RWPE2 (cell line): ENCODE measurements around the gene MRTFB.

Experiments used
- ATAC-seq: fragments of 200-7000 bp; cut with Tn5 transposase; 3 replicates; pipeline ENCODE4 v1.9.1; 2021; ENCODE audit warnings: low read depth
- DNase-seq: peaks from one replicate; pipeline ENCODE4 v3.0.0-alpha.2; 2020; ENCODE audit warnings: low spot score
- H3K27ac ChIP-seq: fragments of 450-650 bp; 2 replicates; pipeline ENCODE4 v1.5.1; 2017; ENCODE audit warnings: mild to moderate bottlenecking; ENCODE audit not compliant: poor library complexity, severe bottlenecking
- H3K27me3 ChIP-seq: fragments of 250-450 bp; sonication (Bioruptor Pico); 2 replicates; pipeline ENCODE4 v1.5.1; 2021; ENCODE audit warnings: mild to moderate bottlenecking, moderate library complexity; ENCODE audit not compliant: insufficient read depth, poor library complexity, severe bottlenecking
- H3K36me3 ChIP-seq: fragments of 250-450 bp; sonication (Bioruptor Pico); 2 replicates; pipeline ENCODE4 v1.5.1; 2020; ENCODE audit warnings: low read depth, mild to moderate bottlenecking, moderate library complexity
- H3K4me1 ChIP-seq: fragments of 250-450 bp; sonication (Bioruptor Pico); 2 replicates; pipeline ENCODE4 v1.5.1; 2021; ENCODE audit warnings: mild to moderate bottlenecking, moderate library complexity; ENCODE audit not compliant: insufficient read depth, poor library complexity, severe bottlenecking
- H3K4me3 ChIP-seq: fragments of 250-450 bp; sonication (Bioruptor Pico); 2 replicates; pipeline ENCODE4 v1.5.1; 2021; ENCODE audit warnings: mild to moderate bottlenecking, moderate library complexity; ENCODE audit not compliant: severe bottlenecking
- H3K9me3 ChIP-seq: fragments of 250-450 bp; sonication (Bioruptor Pico); 2 replicates; pipeline ENCODE4 v1.5.1; 2021; ENCODE audit warnings: mild to moderate bottlenecking, moderate library complexity; ENCODE audit not compliant: severe bottlenecking
- CTCF ChIP-seq: fragments of 450-650 bp; IDR thresholded peaks from one replicate; pipeline ENCODE4 v1.5.1; 2017; ENCODE audit warnings: mild to moderate bottlenecking, moderate library complexity; ENCODE audit not compliant: poor library complexity, severe bottlenecking

MRTFB gene

GRCh38 chr16:14050291-14051027 lies 20.7 kb upstream of the MRTFB start:
- ATAC-seq = peak; percentile 70

GRCh38 chr16:14051103-14051729 lies 19.9 kb upstream of the MRTFB start:
- TF ChIP-seq CTCF = no peak
- no peak for ATAC-seq
- H3K27ac ChIP-seq = no peak overlapping the region
- no peaks in the 10 kb centered on the region for H3K9me3 ChIP-seq
- H3K27me3 ChIP-seq = no peaks in the 10 kb centered on the region
- H3K4me3 ChIP-seq = no peak overlapping the region
- DNase-seq = no peak
- peaks cover 9% of the 10 kb centered on the region for H3K4me1 ChIP-seq
- H3K36me3 ChIP-seq = no peaks in the 10 kb centered on the region

More at GRCh38 chr16:14050291-14051027, 20.7 kb upstream of the MRTFB start:
- Histone ChIP-seq H3K36me3 (no peaks in the 10 kb centered on the region), H3K4me3 (no peak overlapping the region), H3K27ac (no peak overlapping the region), H3K27me3 (no peaks in the 10 kb centered on the region), H3K9me3 (no peaks in the 10 kb centered on the region), H3K4me1 (peaks cover 9% of the 10 kb centered on the region)
- no peak for TF ChIP-seq CTCF
- DNase-seq = no peak

GRCh38 chr16:14056970-14057369 lies 14.1 kb upstream of the MRTFB start:
- Histone ChIP-seq H3K4me3 (no peak overlapping the region), H3K27me3 (no peaks in the 10 kb centered on the region), H3K4me1 (no peaks in the 10 kb centered on the region), H3K9me3 (peaks cover 2% of the 10 kb centered on the region), H3K36me3 (no peaks in the 10 kb centered on the region), H3K27ac (no peak overlapping the region)
- TF ChIP-seq CTCF = no peak
- no peak for ATAC-seq
- no peak for DNase-seq

GRCh38 chr16:14057878-14058382 lies 13.2 kb upstream of the MRTFB start:
- TF ChIP-seq CTCF = no peak
- ATAC-seq (no peak), DNase-seq (no peak)
- no peak overlapping the region for H3K4me3 ChIP-seq
- no peaks in the 10 kb centered on the region for H3K27me3 ChIP-seq
- H3K36me3 ChIP-seq = no peaks in the 10 kb centered on the region
- no peaks in the 10 kb centered on the region for H3K4me1 ChIP-seq
- H3K9me3 ChIP-seq = peaks cover 2% of the 10 kb centered on the region
- H3K27ac ChIP-seq = no peak overlapping the region

- TF ChIP-seq CTCF = no peak
- ATAC-seq (no peak), DNase-seq (no peak)
- Histone ChIP-seq H3K4me1 (no peaks in the 10 kb centered on the region), H3K27ac (no peak overlapping the region), H3K36me3 (no peaks in the 10 kb centered on the region), H3K9me3 (peaks cover 2% of the 10 kb centered on the region), H3K4me3 (no peak overlapping the region), H3K27me3 (no peaks in the 10 kb centered on the region)
Observed at GRCh38 chr16:14061732-14062259, 9.3 kb upstream of the MRTFB start.
